Kidney epithelial cell (primary cell): ENCODE results near the gene USP46. TPM values are rescaled to one million over a fixed set of nuclear protein-coding genes. Genes with fewer than 3 reads are reported as not detected.

ENCODE experiments used
- DNase-seq: peaks from one replicate; pipeline ENCODE4 v3.0.0-alpha.2; 2010; ENCODE audit warnings: low read depth
- H3K27me3 ChIP-seq: 2 replicates; pipeline ENCODE4 v1.6.0; 2011; ENCODE audit warnings: low read length; ENCODE audit not compliant: control insufficient read depth, insufficient read depth
- H3K36me3 ChIP-seq: 2 replicates; pipeline ENCODE4 v1.5.1; 2011; ENCODE audit warnings: low read length; ENCODE audit not compliant: control insufficient read depth, insufficient read depth
- H3K4me3 ChIP-seq: 2 replicates; pipeline ENCODE4 v1.5.1; 2011; ENCODE audit warnings: low read depth, mild to moderate bottlenecking, control low read depth, low read length
- CTCF ChIP-seq: IDR thresholded peaks from 2 replicates; pipeline ENCODE4 v1.5.1; 2011; ENCODE audit warnings: mild to moderate bottlenecking, moderate library complexity, low read length, control low read depth, inconsistent platforms; ENCODE audit not compliant: insufficient read depth, poor library complexity, severe bottlenecking
- total RNA-seq: library from RNA; depleted of rRNA; stranded (reverse); fragments of >200 nt; gene quantifications from 2 replicates; pipeline ENCODE4 v1.2.3, GENCODE V29; 2015

Gene USP46, protein sequence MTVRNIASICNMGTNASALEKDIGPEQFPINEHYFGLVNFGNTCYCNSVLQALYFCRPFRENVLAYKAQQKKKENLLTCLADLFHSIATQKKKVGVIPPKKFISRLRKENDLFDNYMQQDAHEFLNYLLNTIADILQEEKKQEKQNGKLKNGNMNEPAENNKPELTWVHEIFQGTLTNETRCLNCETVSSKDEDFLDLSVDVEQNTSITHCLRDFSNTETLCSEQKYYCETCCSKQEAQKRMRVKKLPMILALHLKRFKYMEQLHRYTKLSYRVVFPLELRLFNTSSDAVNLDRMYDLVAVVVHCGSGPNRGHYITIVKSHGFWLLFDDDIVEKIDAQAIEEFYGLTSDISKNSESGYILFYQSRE
- 12.6 and 14.9 TPM in 2 replicates for total RNA-seq

DNA sequence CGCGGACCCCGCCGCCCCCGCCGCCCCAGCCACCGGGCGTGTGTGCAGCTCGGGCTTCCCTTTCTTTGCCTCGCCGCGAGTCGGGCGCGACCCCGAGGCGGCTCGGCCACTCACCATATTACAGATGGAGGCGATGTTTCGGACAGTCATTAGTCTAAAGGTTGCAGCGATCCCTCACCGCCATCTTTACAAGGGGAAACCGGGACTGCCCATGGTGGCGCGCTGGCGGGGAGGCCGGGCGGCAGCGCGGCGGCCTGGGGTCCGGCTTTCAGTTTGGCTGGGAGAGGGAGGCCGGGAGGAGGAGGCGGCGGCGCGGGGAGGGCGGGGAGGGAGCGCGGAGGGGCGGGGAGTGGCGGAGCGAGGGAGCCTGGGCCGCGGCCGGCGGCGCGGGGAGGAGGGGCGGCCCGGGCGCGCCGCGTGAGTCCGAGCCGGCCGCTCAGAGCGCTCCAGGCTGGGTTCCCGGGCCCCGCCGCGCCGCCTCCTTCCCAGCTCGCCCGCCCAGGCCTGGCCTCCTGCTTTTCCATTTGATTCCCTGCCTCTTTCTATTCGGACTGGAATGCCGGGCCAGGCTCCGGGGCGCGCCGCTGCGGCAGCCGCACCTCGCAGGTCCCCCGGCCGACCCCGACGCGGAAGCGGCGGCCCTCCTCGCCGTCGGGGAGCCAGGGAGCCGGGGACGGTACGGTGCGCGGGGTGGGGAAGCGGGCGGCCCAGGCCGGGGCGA, at the start of gene USP46:
Gene USP46, minus strand, starts transcription at position 301 of the 721 bp plus-strand sequence. Its CDS starts 151 bp downstream, at position 150.
- DNase-seq, result no peak
- H3K27me3 ChIP-seq, result no peaks in the 10 kb centered on the region
- TF ChIP-seq CTCF, result no peak
- peak within 1 kb of the TSS; percentile 83 for H3K4me3 ChIP-seq
- H3K36me3 ChIP-seq, result no peaks in the 10 kb centered on the region

GRCh38 chr4:52704661-52705060, 45.6 kb upstream of the USP46 start:
- H3K36me3 ChIP-seq, result no peaks in the 10 kb centered on the region
- no peak for TF ChIP-seq CTCF
- no peak for DNase-seq

DNA sequence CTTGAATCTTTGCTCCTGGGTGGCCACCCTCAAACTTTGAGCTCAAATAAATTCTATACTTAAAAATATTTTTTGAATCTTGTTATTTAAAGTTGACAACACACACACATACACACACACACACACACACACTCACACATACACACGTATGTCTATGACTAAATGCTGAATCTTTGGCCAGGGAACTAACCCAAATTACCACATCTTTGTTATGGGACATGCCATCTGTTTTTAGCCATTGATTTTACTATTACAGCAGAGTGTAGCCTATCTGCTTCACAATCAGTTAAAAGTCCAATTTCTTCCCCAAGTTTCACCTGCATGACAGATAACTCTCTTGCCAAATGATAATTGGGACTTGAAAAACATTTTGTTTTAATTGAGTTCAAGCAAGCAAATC, 45.0 kb upstream of the USP46 start:
- Histone ChIP-seq H3K36me3 (no peaks in the 10 kb centered on the region), H3K4me3 (no peak overlapping the region), H3K27me3 (no peaks in the 10 kb centered on the region)
- no peak for DNase-seq
- no peak for TF ChIP-seq CTCF

More at GRCh38 chr4:52704661-52705060, 45.6 kb upstream of the USP46 start:
- Histone ChIP-seq H3K27me3 (no peaks in the 10 kb centered on the region), H3K4me3 (no peak overlapping the region)

DNA sequence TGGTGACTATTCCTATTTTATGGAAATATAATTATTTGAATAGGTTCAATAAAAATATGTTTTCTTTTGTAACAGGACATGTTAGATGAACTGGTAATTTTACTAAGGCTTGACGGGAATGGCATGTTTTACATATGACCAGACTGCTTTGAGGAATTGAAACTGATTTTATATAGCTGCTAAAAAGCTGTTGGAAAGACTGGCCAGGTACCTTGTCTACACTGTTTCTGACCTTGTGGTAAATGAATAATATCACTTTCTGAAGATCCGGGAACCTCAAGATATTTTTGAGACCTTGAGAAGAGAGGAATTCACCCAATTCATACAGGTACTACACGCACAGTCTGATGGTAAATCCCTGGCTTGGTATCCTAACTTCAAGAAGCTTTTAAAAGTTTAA, 42.1 kb upstream of the USP46 start:
- TF ChIP-seq CTCF, result no peak
- no peak overlapping the region for H3K4me3 ChIP-seq
- H3K27me3 ChIP-seq, result no peaks in the 10 kb centered on the region
- no peaks in the 10 kb centered on the region for H3K36me3 ChIP-seq
- DNase-seq, result no peak

DNA sequence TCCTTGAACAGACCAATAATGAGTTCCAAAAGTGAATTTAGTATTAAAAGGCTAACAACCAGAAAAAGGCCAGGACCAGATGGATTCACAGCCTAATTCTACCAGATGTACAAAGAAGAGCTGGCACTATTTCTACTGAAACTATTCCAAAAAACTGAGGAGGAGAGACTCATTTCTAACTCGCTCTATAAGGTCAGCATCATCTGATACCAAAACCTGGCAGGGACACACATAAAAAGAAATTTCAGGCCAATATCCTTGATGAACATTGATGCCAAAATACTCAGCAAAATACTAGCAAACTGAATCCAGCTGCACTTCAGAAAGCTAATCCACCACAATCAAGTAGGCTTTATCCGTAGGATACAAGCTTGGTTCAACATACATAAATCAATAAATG, 35.8 kb upstream of the USP46 start:
- no peak for DNase-seq
- Histone ChIP-seq H3K27me3 (no peaks in the 10 kb centered on the region), H3K36me3 (no peaks in the 10 kb centered on the region), H3K4me3 (no peak overlapping the region)
- TF ChIP-seq CTCF, result no peak
